Measurements from ENCODE around the gene CLSTN1.

The CLSTN1 gene

GRCh38 chr1:9820521-9820920 is 3.2 kb downstream of the CLSTN1 start:
- H3K4me3 ChIP-seq (ENCODE audit: low read length in 2 of 2), result no peak overlapping the region
- no peak overlapping the region for H4K8ac ChIP-seq (ENCODE audit: low read depth, low read length)
- no peak overlapping the region for H3K9ac ChIP-seq (ENCODE audit: low read depth, low read length, poor library complexity)
- H3K27ac ChIP-seq (replicated peaks; ENCODE audit: low read length), result no peak overlapping the region
- H3K9me3 ChIP-seq (replicated peaks in 1 of 2; ENCODE audit: control insufficient read depth in 2 of 2, insufficient read depth in 1 of 2, low read depth in 1 of 2, low read length in 2 of 2), result peaks cover 0 to 15% of the 10 kb centered on the region in 2 donors
- WGBS, 2 donors (ENCODE audit: extremely low coverage in 2 of 2, insufficient read length in 2 of 2, insufficient replicate concordance in 1 of 2), result no CpG with 5 or more reads among the region's 3 CpGs
- no peak overlapping the region for H3K23ac ChIP-seq (ENCODE audit: low read depth, low read length, poor library complexity)
- H2AK5ac ChIP-seq (ENCODE audit: low read depth, low read length), result no peak overlapping the region
- H2BK120ac ChIP-seq (ENCODE audit: low read depth, low read length), result no peak overlapping the region
- H3K4ac ChIP-seq (ENCODE audit: low read length), result no peak overlapping the region
- no peak overlapping the region for H2BK12ac ChIP-seq (ENCODE audit: low read length)
- H4K91ac ChIP-seq (ENCODE audit: low read depth, low read length, poor library complexity), result no peak overlapping the region
- no peak overlapping the region for H2AFZ ChIP-seq (ENCODE audit: low read length)
- peaks cover 13 to 18% of the 10 kb centered on the region in 2 donors for H3K4me1 ChIP-seq (ENCODE audit: control insufficient read depth in 2 of 2, insufficient read depth in 1 of 2, low read depth in 1 of 2, low read length in 2 of 2)
- H3K36me3 ChIP-seq (replicated peaks in 1 of 2; ENCODE audit: control insufficient read depth in 2 of 2, insufficient read depth in 2 of 2, low read length in 2 of 2), result peaks cover 3 to 19% of the 10 kb centered on the region in 2 donors
- H3K27me3 ChIP-seq (ENCODE audit: control insufficient read depth in 3 of 3, insufficient read depth in 3 of 3, low read depth in 1 of 3, low read length in 3 of 3), result peaks cover 0 to 9% (median 4%) of the 10 kb centered on the region in 3 experiments
- H2BK15ac ChIP-seq (ENCODE audit: low read length), result no peak overlapping the region
- no peak overlapping the region for H3K18ac ChIP-seq (ENCODE audit: low read length)
- no peak for DNase-seq (ENCODE audit: low spot score)
- peaks cover 6% of the 10 kb centered on the region for H3K79me1 ChIP-seq (ENCODE audit: low read depth, low read length)
- no peak overlapping the region for H3K14ac ChIP-seq (ENCODE audit: low read length)
- H2BK5ac ChIP-seq (ENCODE audit: low read length), result no peak overlapping the region
- H3K4me2 ChIP-seq (ENCODE audit: insufficient read depth, low read length, poor library complexity, severe bottlenecking), result no peak overlapping the region

GRCh38 chr1:9817734-9818133 is 6.0 kb downstream of the CLSTN1 start:
- Histone ChIP-seq H3K9me3 (replicated peaks in 1 of 2; ENCODE audit: control insufficient read depth in 2 of 2, insufficient read depth in 1 of 2, low read depth in 1 of 2, low read length in 2 of 2) (peaks cover 0 to 15% of the 10 kb centered on the region in 2 donors), H2BK12ac (ENCODE audit: low read length) (no peak overlapping the region), H2BK120ac (ENCODE audit: low read depth, low read length) (no peak overlapping the region), H3K23ac (ENCODE audit: low read depth, low read length, poor library complexity) (no peak overlapping the region), H3K27ac (replicated peaks; ENCODE audit: low read length) (no peak overlapping the region), H2BK5ac (ENCODE audit: low read length) (no peak overlapping the region), H3K4me1 (ENCODE audit: control insufficient read depth in 2 of 2, insufficient read depth in 1 of 2, low read depth in 1 of 2, low read length in 2 of 2) (peaks cover 3 to 8% of the 10 kb centered on the region in 2 donors), H4K91ac (ENCODE audit: low read depth, low read length, poor library complexity) (no peak overlapping the region), H3K36me3 (replicated peaks in 1 of 2; ENCODE audit: control insufficient read depth in 2 of 2, insufficient read depth in 2 of 2, low read length in 2 of 2) (peaks cover 3 to 19% of the 10 kb centered on the region in 2 donors), H3K79me1 (ENCODE audit: low read depth, low read length) (peaks cover 5% of the 10 kb centered on the region), H3K27me3 (ENCODE audit: control insufficient read depth in 3 of 3, insufficient read depth in 3 of 3, low read depth in 1 of 3, low read length in 3 of 3) (no peaks in the 10 kb centered on the region), H4K8ac (ENCODE audit: low read depth, low read length) (no peak overlapping the region), H3K9ac (ENCODE audit: low read depth, low read length, poor library complexity) (no peak overlapping the region), H2AFZ (ENCODE audit: low read length) (no peak overlapping the region), H2BK15ac (ENCODE audit: low read length) (no peak overlapping the region), H3K18ac (ENCODE audit: low read length) (no peak overlapping the region), H2AK5ac (ENCODE audit: low read depth, low read length) (no peak overlapping the region), H3K4ac (ENCODE audit: low read length) (no peak overlapping the region), H3K4me2 (ENCODE audit: insufficient read depth, low read length, poor library complexity, severe bottlenecking) (no peak overlapping the region), H3K4me3 (ENCODE audit: low read length in 2 of 2) (no peak overlapping the region), H3K14ac (ENCODE audit: low read length) (no peak overlapping the region)
- whole genome bisulfite sequencing, 2 donors (ENCODE audit: extremely low coverage in 2 of 2, insufficient read length in 2 of 2, insufficient replicate concordance in 1 of 2), result no CpG with 5 or more reads among the region's 4 CpGs
- DNase-seq (ENCODE audit: low spot score), result no peak

- H3K9me3 ChIP-seq (replicated peaks in 1 of 2; ENCODE audit: control insufficient read depth in 2 of 2, insufficient read depth in 1 of 2, low read depth in 1 of 2, low read length in 2 of 2), result peaks cover 0 to 15% of the 10 kb centered on the region in 2 donors
- no peak for DNase-seq (ENCODE audit: low spot score)
- H2AK5ac ChIP-seq (ENCODE audit: low read depth, low read length), result no peak overlapping the region
- no peak overlapping the region for H4K8ac ChIP-seq (ENCODE audit: low read depth, low read length)
- no peak overlapping the region for H2BK15ac ChIP-seq (ENCODE audit: low read length)
- H4K91ac ChIP-seq (ENCODE audit: low read depth, low read length, poor library complexity), result no peak overlapping the region
- no peak overlapping the region for H3K14ac ChIP-seq (ENCODE audit: low read length)
- no peak overlapping the region for H3K4ac ChIP-seq (ENCODE audit: low read length)
- no peak overlapping the region for H3K18ac ChIP-seq (ENCODE audit: low read length)
- no peak overlapping the region for H2BK120ac ChIP-seq (ENCODE audit: low read depth, low read length)
- no peak overlapping the region for H3K23ac ChIP-seq (ENCODE audit: low read depth, low read length, poor library complexity)
- peaks cover 5% of the 10 kb centered on the region for H3K79me1 ChIP-seq (ENCODE audit: low read depth, low read length)
- H2AFZ ChIP-seq (ENCODE audit: low read length), result no peak overlapping the region
- peaks cover 3 to 19% of the 10 kb centered on the region in 2 donors for H3K36me3 ChIP-seq (replicated peaks in 1 of 2; ENCODE audit: control insufficient read depth in 2 of 2, insufficient read depth in 2 of 2, low read length in 2 of 2)
- H3K27ac ChIP-seq (replicated peaks; ENCODE audit: low read length), result no peak overlapping the region
- H3K27me3 ChIP-seq (ENCODE audit: control insufficient read depth in 3 of 3, insufficient read depth in 3 of 3, low read depth in 1 of 3, low read length in 3 of 3), result no peaks in the 10 kb centered on the region
- H2BK5ac ChIP-seq (ENCODE audit: low read length), result no peak overlapping the region
- no peak overlapping the region for H2BK12ac ChIP-seq (ENCODE audit: low read length)
- no CpG with 5 or more reads among the region's 1 CpG for WGBS, 2 donors (ENCODE audit: extremely low coverage in 2 of 2, insufficient read length in 2 of 2, insufficient replicate concordance in 1 of 2)
- no peak overlapping the region for H3K4me2 ChIP-seq (ENCODE audit: insufficient read depth, low read length, poor library complexity, severe bottlenecking)
- H3K4me3 ChIP-seq (ENCODE audit: low read length in 2 of 2), result no peak overlapping the region
- no peak overlapping the region for H3K9ac ChIP-seq (ENCODE audit: low read depth, low read length, poor library complexity)
- H3K4me1 ChIP-seq (ENCODE audit: control insufficient read depth in 2 of 2, insufficient read depth in 1 of 2, low read depth in 1 of 2, low read length in 2 of 2), result peaks cover 0 to 3% of the 10 kb centered on the region in 2 donors
Observed at GRCh38 chr1:9816199-9816598, 7.6 kb downstream of the CLSTN1 start.

- Histone ChIP-seq H3K9me3 (replicated peaks in 1 of 2; ENCODE audit: control insufficient read depth in 2 of 2, insufficient read depth in 1 of 2, low read depth in 1 of 2, low read length in 2 of 2) (peaks cover 0 to 15% of the 10 kb centered on the region in 2 donors), H3K27ac (replicated peaks; ENCODE audit: low read length) (no peak overlapping the region), H2AK5ac (ENCODE audit: low read depth, low read length) (no peak overlapping the region), H4K8ac (ENCODE audit: low read depth, low read length) (no peak overlapping the region), H3K9ac (ENCODE audit: low read depth, low read length, poor library complexity) (no peak overlapping the region), H3K14ac (ENCODE audit: low read length) (no peak overlapping the region), H3K4me2 (ENCODE audit: insufficient read depth, low read length, poor library complexity, severe bottlenecking) (no peak overlapping the region), H3K4ac (ENCODE audit: low read length) (no peak overlapping the region), H2BK12ac (ENCODE audit: low read length) (no peak overlapping the region), H3K23ac (ENCODE audit: low read depth, low read length, poor library complexity) (no peak overlapping the region), H2BK15ac (ENCODE audit: low read length) (no peak overlapping the region), H4K91ac (ENCODE audit: low read depth, low read length, poor library complexity) (no peak overlapping the region), H3K18ac (ENCODE audit: low read length) (no peak overlapping the region), H3K4me1 (ENCODE audit: control insufficient read depth in 2 of 2, insufficient read depth in 1 of 2, low read depth in 1 of 2, low read length in 2 of 2) (peaks cover 0 to 1% of the 10 kb centered on the region in 2 donors), H2BK5ac (ENCODE audit: low read length) (no peak overlapping the region), H3K27me3 (ENCODE audit: control insufficient read depth in 3 of 3, insufficient read depth in 3 of 3, low read depth in 1 of 3, low read length in 3 of 3) (no peaks in the 10 kb centered on the region), H3K79me1 (ENCODE audit: low read depth, low read length) (peaks cover 5% of the 10 kb centered on the region), H3K4me3 (ENCODE audit: low read length in 2 of 2) (no peak overlapping the region), H2BK120ac (ENCODE audit: low read depth, low read length) (no peak overlapping the region), H3K36me3 (replicated peaks in 1 of 2; ENCODE audit: control insufficient read depth in 2 of 2, insufficient read depth in 2 of 2, low read length in 2 of 2) (peaks cover 0 to 15% of the 10 kb centered on the region in 2 donors), H2AFZ (ENCODE audit: low read length) (no peak overlapping the region)
- WGBS, 2 donors (ENCODE audit: extremely low coverage in 2 of 2, insufficient read length in 2 of 2, insufficient replicate concordance in 1 of 2), result no CpG with 5 or more reads among the region's 2 CpGs
- no peak for DNase-seq (ENCODE audit: low spot score)
Observed at GRCh38 chr1:9815150-9815549, 8.6 kb downstream of the CLSTN1 start.

Measured in neuronal stem cell (in vitro differentiated cells).